AG20443 (cell line): ENCODE measurements around the gene CCDC97.
"Not testable (repeated sequence)": the region's sequence is repeated elsewhere in the genome, so short reads cannot be mapped to it uniquely, and the experiment has no call there.

ENCODE experiments used
- DNase-seq: peaks from one replicate; pipeline ENCODE4 v3.0.0; 2012; ENCODE audit warnings: low spot score, mixed read lengths

The CCDC97 gene

DNA sequence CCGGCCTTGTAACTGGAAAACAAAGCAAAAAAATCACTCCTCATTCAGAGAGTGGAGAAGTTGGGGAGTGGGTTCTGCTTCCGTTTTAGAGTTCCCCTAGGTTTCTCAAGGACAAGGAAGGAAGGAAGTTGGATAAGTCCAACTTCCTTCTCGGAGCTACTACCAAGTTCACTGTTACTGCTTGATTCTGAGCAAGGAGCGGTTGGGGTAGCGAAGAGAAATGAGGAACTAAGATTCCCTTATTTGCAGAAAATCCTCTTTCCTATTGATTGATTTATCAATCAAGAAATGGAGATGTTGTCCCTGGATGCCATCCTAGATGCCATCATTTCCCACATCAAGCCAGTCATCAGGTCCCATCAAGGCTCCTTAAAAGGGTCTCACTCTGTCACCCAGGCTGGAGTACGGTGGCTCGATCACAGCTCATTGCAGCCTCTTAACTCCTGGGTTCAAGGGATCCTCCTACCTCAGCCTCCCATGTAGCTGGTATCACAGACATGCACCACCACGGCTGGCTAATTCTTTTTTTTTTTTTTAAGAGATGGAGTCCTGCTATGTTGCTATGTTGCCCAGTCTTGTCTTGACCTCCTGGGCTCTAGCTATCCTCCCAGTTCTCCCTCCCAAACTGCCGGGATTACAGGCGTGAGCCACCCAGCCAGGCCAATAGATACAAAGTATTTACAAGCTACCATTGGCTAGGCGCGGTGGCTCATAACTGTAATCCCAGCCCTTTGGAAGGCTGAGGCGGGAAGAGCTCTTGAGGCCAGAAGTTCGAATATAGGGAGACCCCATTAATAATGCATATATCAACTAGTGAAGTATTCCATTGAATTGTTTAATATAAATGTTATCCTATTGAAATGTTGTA, 54.8 kb downstream of the CCDC97 start:
- no peak for DNase-seq

DNA sequence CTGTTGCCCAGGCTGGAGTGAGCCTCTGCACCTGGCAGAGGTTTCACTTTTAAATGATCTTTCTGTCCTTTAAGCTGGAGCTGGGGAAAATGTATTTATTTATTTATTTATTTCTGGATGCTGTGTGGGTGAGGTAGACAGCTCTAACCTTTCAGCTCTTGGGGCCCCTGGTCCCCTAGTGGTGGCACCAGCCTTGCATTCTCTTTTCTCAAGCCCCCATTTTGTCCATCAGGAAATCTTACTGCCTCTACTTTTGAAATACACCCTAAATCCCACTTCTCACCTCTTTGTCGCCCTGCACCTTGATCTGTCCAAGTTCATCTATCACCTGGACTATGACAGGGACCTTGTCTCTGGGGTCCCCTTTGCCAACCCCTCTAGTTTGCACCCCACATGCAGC, 56.1 kb downstream of the CCDC97 start:
- DNase-seq: no peak

DNA sequence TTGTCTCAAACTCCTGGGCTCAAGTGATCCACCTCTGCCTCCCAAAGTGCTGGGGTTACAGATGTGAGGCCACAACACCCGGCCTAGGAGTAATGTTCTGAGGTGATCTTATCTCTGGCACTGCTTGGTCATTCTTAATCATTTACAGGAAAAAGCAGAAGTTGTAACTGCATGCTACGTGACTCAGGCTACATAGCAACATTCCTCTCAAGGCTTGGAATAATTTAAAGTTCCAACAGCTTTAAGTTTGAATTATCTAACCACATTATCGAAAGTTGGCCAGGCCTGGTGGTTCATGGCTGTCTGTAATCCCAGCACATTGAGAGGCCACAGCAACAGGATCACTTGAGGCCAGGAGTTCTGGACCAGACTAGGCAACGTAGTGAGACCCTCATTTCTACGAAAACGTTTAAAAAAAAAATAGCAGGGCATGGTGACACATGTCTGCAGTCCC, 57.9 kb downstream of the CCDC97 start:
- peak; percentile 62 for DNase-seq

DNA sequence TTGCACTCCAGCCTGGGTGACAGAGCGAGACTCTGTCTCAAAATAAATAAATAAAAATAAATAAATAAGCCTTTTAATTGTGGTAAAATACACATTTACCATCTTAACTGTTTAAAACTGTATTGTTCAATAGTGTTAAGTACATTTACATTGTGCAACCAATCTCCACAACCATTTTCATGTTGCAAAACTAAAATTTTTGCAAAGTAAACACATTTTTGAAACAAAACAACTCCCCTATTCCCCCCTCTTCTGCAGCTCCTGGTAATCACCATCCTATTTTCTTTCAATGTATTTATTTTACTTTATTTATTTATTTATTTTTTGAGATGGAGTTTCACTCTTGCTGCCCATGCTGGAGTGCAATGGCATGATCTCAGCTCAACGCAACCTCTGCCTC, 59.8 kb downstream of the CCDC97 start:
- DNase-seq: no peak

DNA sequence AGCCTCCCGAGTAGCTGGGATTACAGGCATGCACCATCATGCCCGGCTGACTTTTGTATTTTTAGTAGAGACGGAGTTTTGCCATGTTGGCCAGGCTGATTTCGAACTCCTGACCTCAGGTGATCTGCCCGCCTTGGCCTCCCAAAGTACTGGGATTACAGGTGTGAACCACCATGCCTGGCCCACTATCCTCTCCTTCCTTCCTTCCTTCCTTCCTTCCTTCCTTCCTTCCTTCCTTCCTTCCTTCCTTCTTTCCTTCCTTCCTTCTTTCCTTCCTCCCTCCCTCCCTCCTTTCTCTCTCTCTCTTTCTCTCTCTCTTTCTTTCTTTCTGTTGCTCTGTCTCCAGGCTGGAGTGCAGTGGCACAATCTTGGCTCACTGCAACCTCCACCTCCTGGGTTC, 61.1 kb downstream of the CCDC97 start:
- not testable (repeated sequence) for DNase-seq

DNA sequence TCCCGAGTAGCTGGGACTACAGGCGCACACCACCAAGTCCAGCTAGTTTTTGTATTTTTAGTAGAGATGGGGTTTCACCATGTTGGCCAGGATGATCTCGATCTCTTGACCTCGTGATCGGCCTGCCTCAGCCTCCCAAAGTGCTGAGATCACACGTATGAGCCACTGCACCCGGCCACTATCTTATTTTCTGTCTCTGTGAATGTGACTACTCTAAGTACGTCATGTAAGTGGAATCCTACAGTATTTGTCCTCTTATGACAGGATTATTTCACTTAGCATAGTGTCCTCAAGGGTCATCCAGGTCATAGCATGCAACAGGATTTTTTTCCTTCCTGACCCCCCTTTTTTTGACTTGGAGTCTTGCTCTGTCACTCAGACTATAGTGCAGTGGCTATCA, 61.6 kb downstream of the CCDC97 start:
- no peak for DNase-seq

DNA sequence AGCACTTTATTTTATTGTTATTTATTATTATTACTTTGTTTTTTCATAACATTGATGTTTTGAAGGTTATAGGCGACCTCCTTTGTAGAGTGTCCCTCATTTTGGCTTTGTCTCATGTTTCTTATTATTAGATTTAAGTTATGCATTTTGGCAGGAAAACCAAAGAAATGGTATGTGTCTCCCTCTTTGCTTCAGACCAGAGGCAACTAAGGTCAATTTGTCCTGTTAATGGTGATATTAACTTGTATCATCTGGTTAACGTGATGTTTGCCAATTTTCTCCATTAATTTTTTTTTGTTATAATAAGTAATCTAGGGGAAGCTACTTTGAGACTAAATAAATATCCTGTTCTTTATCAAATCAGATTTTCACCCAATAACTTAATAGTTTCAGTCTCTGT, 62.5 kb downstream of the CCDC97 start:
- DNase-seq: no peak

DNA sequence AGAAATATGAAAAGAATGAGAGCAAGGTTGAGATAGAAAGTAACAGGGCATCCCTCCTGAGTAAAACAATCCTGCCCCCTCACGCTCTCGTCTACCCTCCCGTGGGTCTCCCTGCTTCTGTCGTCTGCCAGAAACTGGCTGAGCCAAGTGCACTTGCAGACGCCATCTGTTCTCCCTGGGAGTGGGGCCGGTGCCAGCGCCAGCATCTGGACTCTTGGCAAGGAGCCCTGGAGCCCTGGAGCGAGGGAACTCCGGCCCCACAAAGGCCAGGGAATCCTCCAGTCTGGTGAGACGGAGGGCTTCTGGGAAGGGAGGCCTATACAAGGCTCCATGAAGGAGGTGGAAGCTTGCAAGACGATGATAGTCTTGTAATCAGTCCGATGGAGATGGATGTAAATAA, 64.0 kb downstream of the CCDC97 start:
- peak; percentile 84 for DNase-seq
